ENCODE data around the gene CBY2. TPM values are rescaled to one million over a fixed set of nuclear protein-coding genes. Genes with fewer than 3 reads are reported as not detected.

Gene CBY2
- total and polyA plus RNA-seq, 10 of the 15 experiments (the other 5 are each of a cell fraction or from before 2014, with no cell fraction given), result 0.08 to 0.64 (median 0.23) TPM; not detected in 6

DNA sequence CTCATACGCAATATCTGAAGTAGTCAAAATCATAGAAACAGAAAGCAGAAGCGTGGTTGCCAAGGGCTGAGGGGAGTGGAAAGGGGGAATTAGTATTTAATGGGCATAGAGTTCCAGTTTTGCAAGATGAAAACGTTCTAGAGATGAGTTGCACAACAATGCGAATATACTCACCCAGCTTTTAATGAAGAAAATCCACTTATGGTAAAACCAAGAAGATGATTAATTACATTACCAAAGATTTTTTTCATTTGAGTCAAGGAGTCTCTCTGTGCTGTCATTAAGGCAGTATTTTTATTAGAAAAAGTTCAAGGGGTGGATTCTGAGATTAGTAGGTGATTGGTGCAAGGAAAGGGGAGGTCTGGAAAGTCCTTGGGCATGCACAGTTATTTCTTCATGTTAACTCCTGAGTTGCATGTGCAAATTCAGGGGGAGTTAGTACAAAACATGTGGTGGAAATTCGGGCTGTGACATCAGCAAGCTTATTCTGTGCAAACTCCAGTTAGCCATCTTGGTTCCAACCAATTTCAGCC, 6.9 kb upstream of the CBY2 start (continued):
- TF ChIP-seq, protein P1, sequence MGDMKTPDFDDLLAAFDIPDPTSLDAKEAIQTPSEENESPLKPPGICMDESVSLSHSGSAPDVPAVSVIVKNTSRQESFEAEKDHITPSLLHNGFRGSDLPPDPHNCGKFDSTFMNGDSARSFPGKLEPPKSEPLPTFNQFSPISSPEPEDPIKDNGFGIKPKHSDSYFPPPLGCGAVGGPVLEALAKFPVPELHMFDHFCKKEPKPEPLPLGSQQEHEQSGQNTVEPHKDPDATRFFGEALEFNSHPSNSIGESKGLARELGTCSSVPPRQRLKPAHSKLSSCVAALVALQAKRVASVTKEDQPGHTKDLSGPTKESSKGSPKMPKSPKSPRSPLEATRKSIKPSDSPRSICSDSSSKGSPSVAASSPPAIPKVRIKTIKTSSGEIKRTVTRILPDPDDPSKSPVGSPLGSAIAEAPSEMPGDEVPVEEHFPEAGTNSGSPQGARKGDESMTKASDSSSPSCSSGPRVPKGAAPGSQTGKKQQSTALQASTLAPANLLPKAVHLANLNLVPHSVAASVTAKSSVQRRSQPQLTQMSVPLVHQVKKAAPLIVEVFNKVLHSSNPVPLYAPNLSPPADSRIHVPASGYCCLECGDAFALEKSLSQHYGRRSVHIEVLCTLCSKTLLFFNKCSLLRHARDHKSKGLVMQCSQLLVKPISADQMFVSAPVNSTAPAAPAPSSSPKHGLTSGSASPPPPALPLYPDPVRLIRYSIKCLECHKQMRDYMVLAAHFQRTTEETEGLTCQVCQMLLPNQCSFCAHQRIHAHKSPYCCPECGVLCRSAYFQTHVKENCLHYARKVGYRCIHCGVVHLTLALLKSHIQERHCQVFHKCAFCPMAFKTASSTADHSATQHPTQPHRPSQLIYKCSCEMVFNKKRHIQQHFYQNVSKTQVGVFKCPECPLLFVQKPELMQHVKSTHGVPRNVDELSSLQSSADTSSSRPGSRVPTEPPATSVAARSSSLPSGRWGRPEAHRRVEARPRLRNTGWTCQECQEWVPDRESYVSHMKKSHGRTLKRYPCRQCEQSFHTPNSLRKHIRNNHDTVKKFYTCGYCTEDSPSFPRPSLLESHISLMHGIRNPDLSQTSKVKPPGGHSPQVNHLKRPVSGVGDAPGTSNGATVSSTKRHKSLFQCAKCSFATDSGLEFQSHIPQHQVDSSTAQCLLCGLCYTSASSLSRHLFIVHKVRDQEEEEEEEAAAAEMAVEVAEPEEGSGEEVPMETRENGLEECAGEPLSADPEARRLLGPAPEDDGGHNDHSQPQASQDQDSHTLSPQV (IDR thresholded peaks at IDR 0.05), result no peak
- TF ChIP-seq NBN (IDR thresholded peaks at IDR 0.05) (no peak; the same call in 1 of the 2 replicates), NR2C2 (IDR thresholded peaks at IDR 0.05; ENCODE audit: borderline replicate concordance, control insufficient read depth, insufficient read length, low read depth) (no peak), DPF2 (IDR thresholded peaks at IDR 0.05) (0 out of 2 replicates have a peak, but pooled peaks have one; percentile 52), YBX1 (IDR thresholded peaks at IDR 0.05) (no peak), ATF7 (IDR thresholded peaks at IDR 0.05; ENCODE audit: low read depth) (peak; percentile 60; the same call in 1 of the 2 replicates), WRNIP1 (IDR thresholded peaks at IDR 0.05; ENCODE audit: borderline replicate concordance, low read depth, low read length) (no peak), SUZ12 (IDR thresholded peaks at IDR 0.05; ENCODE audit: unreplicated experiment) (no peak), NKRF (conservative IDR thresholded peaks at IDR 0.05) (no peak; the same call in 1 of the 2 replicates), CREB1 (IDR thresholded peaks at IDR 0.05; ENCODE audit: low read depth) (peak; percentile 29; the same call in 1 of the 2 replicates), KAT2A (conservative IDR thresholded peaks at IDR 0.05; ENCODE audit: control insufficient read depth, low read depth, low read length) (no peak), E2F8 (IDR thresholded peaks at IDR 0.05; ENCODE audit: low read depth, partially characterized antibody) (no peak), RBBP5 (conservative IDR thresholded peaks at IDR 0.05) (no peak), MEF2B (IDR thresholded peaks at IDR 0.05; ENCODE audit: partially characterized antibody, poor library complexity, severe bottlenecking) (no peak), TCF3 (IDR thresholded peaks at IDR 0.05; ENCODE audit: borderline replicate concordance, insufficient read depth, low read depth, low read length) (no peak)
- TF ChIP-seq, protein P2, sequence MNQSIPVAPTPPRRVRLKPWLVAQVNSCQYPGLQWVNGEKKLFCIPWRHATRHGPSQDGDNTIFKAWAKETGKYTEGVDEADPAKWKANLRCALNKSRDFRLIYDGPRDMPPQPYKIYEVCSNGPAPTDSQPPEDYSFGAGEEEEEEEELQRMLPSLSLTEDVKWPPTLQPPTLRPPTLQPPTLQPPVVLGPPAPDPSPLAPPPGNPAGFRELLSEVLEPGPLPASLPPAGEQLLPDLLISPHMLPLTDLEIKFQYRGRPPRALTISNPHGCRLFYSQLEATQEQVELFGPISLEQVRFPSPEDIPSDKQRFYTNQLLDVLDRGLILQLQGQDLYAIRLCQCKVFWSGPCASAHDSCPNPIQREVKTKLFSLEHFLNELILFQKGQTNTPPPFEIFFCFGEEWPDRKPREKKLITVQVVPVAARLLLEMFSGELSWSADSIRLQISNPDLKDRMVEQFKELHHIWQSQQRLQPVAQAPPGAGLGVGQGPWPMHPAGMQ (IDR thresholded peaks at IDR 0.05; ENCODE audit: borderline replicate concordance), result no peak
- TF ChIP-seq, protein P3, sequence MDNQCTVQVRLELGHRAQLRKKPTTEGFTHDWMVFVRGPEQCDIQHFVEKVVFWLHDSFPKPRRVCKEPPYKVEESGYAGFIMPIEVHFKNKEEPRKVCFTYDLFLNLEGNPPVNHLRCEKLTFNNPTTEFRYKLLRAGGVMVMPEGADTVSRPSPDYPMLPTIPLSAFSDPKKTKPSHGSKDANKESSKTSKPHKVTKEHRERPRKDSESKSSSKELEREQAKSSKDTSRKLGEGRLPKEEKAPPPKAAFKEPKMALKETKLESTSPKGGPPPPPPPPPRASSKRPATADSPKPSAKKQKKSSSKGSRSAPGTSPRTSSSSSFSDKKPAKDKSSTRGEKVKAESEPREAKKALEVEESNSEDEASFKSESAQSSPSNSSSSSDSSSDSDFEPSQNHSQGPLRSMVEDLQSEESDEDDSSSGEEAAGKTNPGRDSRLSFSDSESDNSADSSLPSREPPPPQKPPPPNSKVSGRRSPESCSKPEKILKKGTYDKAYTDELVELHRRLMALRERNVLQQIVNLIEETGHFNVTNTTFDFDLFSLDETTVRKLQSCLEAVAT (IDR thresholded peaks at IDR 0.05), result no peak
- TF ChIP-seq, protein P4, sequence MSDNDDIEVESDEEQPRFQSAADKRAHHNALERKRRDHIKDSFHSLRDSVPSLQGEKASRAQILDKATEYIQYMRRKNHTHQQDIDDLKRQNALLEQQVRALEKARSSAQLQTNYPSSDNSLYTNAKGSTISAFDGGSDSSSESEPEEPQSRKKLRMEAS (IDR thresholded peaks at IDR 0.05; ENCODE audit: low read depth, low read length), result no peak

Measured in GM12878 (cell line).